Ishikawa (cell line): ENCODE data around the gene RAB44.

Experiments
- CEBPB ChIP-seq: IDR thresholded peaks from 2 replicates; pipeline ENCODE4 v1.6.1; 2012
- CREB1 ChIP-seq: IDR thresholded peaks from 2 replicates; pipeline ENCODE4 v1.6.1; 2012; ENCODE audit warnings: low read depth
- EP300 ChIP-seq: IDR thresholded peaks from 2 replicates; pipeline ENCODE4 v1.6.1; 2012; ENCODE audit warnings: borderline replicate concordance
- FOXM1 ChIP-seq: IDR thresholded peaks from 2 replicates; pipeline ENCODE4 v1.6.1; 2012; ENCODE audit warnings: low read depth, borderline replicate concordance
- NFIC ChIP-seq: IDR thresholded peaks from 2 replicates; pipeline ENCODE4 v1.6.1; 2012
- RAD21 ChIP-seq: IDR thresholded peaks from 2 replicates; pipeline ENCODE4 v1.6.1; 2012; ENCODE audit warnings: low read depth
- TAF1 ChIP-seq: IDR thresholded peaks from 2 replicates; pipeline ENCODE4 v1.6.1; 2012; ENCODE audit warnings: low read depth, mild to moderate bottlenecking
- TCF12 ChIP-seq: IDR thresholded peaks from 2 replicates; pipeline ENCODE4 v1.6.1; 2012; ENCODE audit warnings: low read depth
- TEAD4 ChIP-seq: IDR thresholded peaks from 2 replicates; pipeline ENCODE4 v1.6.1; 2012
- YY1 ChIP-seq: IDR thresholded peaks from 2 replicates; pipeline ENCODE4 v1.6.1; 2012; ENCODE audit warnings: low read depth
- TF ChIP-seq, protein P1 (sequence below): IDR thresholded peaks from 2 replicates; pipeline ENCODE4 v1.6.1; 2012
- TF ChIP-seq, protein P2 (sequence below): IDR thresholded peaks from 2 replicates; pipeline ENCODE4 v1.6.1; 2012

DNA sequence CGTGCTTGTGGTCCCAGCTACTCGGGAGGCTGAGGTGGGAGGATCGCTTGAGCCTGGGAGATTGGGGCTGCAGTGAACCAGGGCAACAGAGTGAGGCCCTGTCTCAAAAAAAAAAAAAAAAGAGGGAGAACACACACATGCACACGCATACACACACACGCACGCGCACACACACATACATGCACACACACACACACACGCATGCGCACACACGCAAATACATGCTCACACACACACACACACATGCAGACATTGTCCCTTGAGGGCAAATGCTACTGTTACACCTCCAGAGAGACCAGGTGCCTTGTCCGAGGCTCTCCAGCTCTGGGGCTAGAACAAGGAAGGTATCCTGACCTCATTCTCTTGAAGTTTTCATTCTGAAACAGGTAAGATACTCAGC is 64.5 kb downstream of the RAB44 start:
- TF ChIP-seq RAD21 (no peak), CREB1 (no peak), CEBPB (no peak), YY1 (no peak), EP300 (no peak), TEAD4 (no peak), FOXM1 (no peak), NFIC (no peak), TAF1 (no peak), TCF12 (no peak)
- TF ChIP-seq, protein P1, sequence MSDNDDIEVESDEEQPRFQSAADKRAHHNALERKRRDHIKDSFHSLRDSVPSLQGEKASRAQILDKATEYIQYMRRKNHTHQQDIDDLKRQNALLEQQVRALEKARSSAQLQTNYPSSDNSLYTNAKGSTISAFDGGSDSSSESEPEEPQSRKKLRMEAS = no peak
- TF ChIP-seq, protein P2, sequence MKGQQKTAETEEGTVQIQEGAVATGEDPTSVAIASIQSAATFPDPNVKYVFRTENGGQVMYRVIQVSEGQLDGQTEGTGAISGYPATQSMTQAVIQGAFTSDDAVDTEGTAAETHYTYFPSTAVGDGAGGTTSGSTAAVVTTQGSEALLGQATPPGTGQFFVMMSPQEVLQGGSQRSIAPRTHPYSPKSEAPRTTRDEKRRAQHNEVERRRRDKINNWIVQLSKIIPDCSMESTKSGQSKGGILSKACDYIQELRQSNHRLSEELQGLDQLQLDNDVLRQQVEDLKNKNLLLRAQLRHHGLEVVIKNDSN = no peak
